HCT116 (cell line): Measurements from ENCODE around the gene POC1A. TPM values are rescaled to one million over a fixed set of nuclear protein-coding genes. Genes with fewer than 3 reads are reported as not detected.

ENCODE experiments used
- ATAC-seq: fragments of 200-7000 bp; cut with Tn5 transposase; 2 replicates; pipeline ENCODE4 v1.9.1; 2020; ENCODE audit warnings: mild to moderate bottlenecking, moderate library complexity
- BruUV-seq: library from RNA; stranded (reverse); fragments of 400-500 nt; replicated peaks from 2 replicates; lab custom pipeline; 2021; lab: Mats Ljungman, UMichigan
- CTCF ChIA-PET: fragments of 300-600 bp; sonication (Branson Sonifier 250); formaldehyde crosslinking; loops from one replicate; lab custom pipeline; 2021; ENCODE audit warnings: antibody characterized with exemption; lab: Charles Lee
- POLR2A ChIA-PET: fragments of 300-600, 350-600 bp; sonication (Branson Sonifier 250); formaldehyde crosslinking; loops from one replicate; lab custom pipeline; 2021; ENCODE audit warnings: antibody characterized with exemption; lab: Charles Lee
- RAD21 ChIA-PET, 2 experiments: fragments of 300-600 bp; sonication (Branson Sonifier 250); formaldehyde crosslinking; loops; one replicate each; lab custom pipeline; 2023; ENCODE audit warnings: low total read pairs in 2 of 2; ENCODE audit not compliant: uncharacterized antibody in 2 of 2, unreplicated experiment in 2 of 2, low non-redundant PET in 1 of 2; lab: Charles Lee
- DNase-seq: peaks from one replicate; pipeline ENCODE4 v3.0.0-alpha.2; 2010; ENCODE audit warnings: low read depth, low spot score
- H2AFZ ChIP-seq: fragments of 200-600 bp; shearing (Covaris generic), sonication (generic); 2 replicates; pipeline ENCODE4 v1.6.1; 2017; ENCODE audit warnings: low read depth, mixed run types, mixed read lengths, antibody characterized with exemption, low read length; ENCODE audit not compliant: poor library complexity, severe bottlenecking
- H3K27ac ChIP-seq: 2 replicates; pipeline ENCODE4 v1.5.1; 2012; ENCODE audit warnings: low read depth, low read length
- H3K27me3 ChIP-seq: fragments of 200-600 bp; sonication (generic); 2 replicates; pipeline ENCODE4 v1.6.1; 2016; ENCODE audit warnings: mixed run types, low read length, mixed read lengths; ENCODE audit not compliant: insufficient read depth
- H3K36me3 ChIP-seq, 2 experiments: fragments of 200-500 bp in 1 of 2; fragments of 200-600 bp in 1 of 2; sonication (Bioruptor generic) in 1 of 2; sonication (generic) in 1 of 2; 2 replicates each; pipeline versions ENCODE4 v1.5.1 to v1.6.1; 2014 to 2016; ENCODE audit warnings: low read length in 2 of 2, inconsistent platforms in 1 of 2, mixed read lengths in 1 of 2, mixed run types in 1 of 2; ENCODE audit not compliant: insufficient read depth in 2 of 2, control insufficient read depth in 1 of 2
- H3K4me1 ChIP-seq, 2 experiments: fragments of 200-600 bp in 1 of 2; sonication (generic) in 1 of 2; 2 replicates each; pipeline versions ENCODE4 v1.5.1 to v1.6.1; 2012 to 2017; ENCODE audit warnings: low read length in 2 of 2, inconsistent platforms in 1 of 2, mild to moderate bottlenecking in 1 of 2, mixed read lengths in 1 of 2, mixed run types in 1 of 2, moderate library complexity in 1 of 2; ENCODE audit not compliant: insufficient read depth in 2 of 2, control insufficient read depth in 1 of 2
- H3K4me2 ChIP-seq: fragments of 200-600 bp; sonication (generic); 2 replicates; pipeline ENCODE4 v1.6.1; 2017; ENCODE audit warnings: mixed run types, low read length, mixed read lengths
- H3K4me3 ChIP-seq, 2 experiments: fragments of 200-600 bp in 1 of 2; sonication (generic) in 1 of 2; replicated peaks in 1 of 2; 2 replicates each; pipeline ENCODE4 v1.5.1; 2011 to 2016; ENCODE audit warnings: low read length in 2 of 2, control low read depth in 1 of 2, low read depth in 1 of 2, mild to moderate bottlenecking in 1 of 2, mixed read lengths in 1 of 2, mixed run types in 1 of 2
- H3K79me2 ChIP-seq: fragments of 200-600 bp; sonication (generic); 2 replicates; pipeline ENCODE4 v1.6.1; 2017; ENCODE audit warnings: mild to moderate bottlenecking, mixed run types, low read length, moderate library complexity, mixed read lengths; ENCODE audit not compliant: insufficient read depth
- H3K9ac ChIP-seq: fragments of 200-600 bp; sonication (generic); 2 replicates; pipeline ENCODE4 v1.6.1; 2016; ENCODE audit warnings: low read length, mixed read lengths
- H3K9me2 ChIP-seq: fragments of 200-600 bp; sonication (generic), shearing (Covaris generic); 2 replicates; pipeline ENCODE4 v1.6.1; 2017; ENCODE audit warnings: mixed run types, mild to moderate bottlenecking, moderate library complexity; ENCODE audit not compliant: insufficient read depth
- H3K9me3 ChIP-seq, 2 experiments: fragments of 200-500 bp in 1 of 2; fragments of 200-600 bp in 1 of 2; sonication (Bioruptor generic) in 1 of 2; sonication (generic) in 1 of 2; 2 replicates each; pipeline ENCODE4 v1.6.1; 2014 to 2017; ENCODE audit warnings: low read length in 2 of 2, mixed read lengths in 2 of 2, inconsistent platforms in 1 of 2, low read depth in 1 of 2, mild to moderate bottlenecking in 1 of 2, mixed run types in 1 of 2, moderate library complexity in 1 of 2; ENCODE audit not compliant: control insufficient read depth in 1 of 2, insufficient read depth in 1 of 2
- H4K20me1 ChIP-seq: fragments of 200-600 bp; sonication (generic), shearing (Covaris generic); 2 replicates; pipeline ENCODE4 v1.6.1; 2017; ENCODE audit warnings: mixed run types, mild to moderate bottlenecking, moderate library complexity; ENCODE audit not compliant: insufficient read depth
- ELF1 ChIP-seq: IDR thresholded peaks from 2 replicates; pipeline ENCODE4 v1.6.1; 2012; ENCODE audit warnings: low read depth, borderline replicate concordance
- EZH2 ChIP-seq: fragments of 200-600 bp; sonication (generic); IDR thresholded peaks from 2 replicates; pipeline ENCODE4 v1.6.1; 2017; ENCODE audit warnings: antibody characterized with exemption, mixed run types
- EZH2phosphoT487 ChIP-seq: fragments of 200-600 bp; IDR thresholded peaks from 2 replicates; pipeline ENCODE4 v1.6.1; 2018; ENCODE audit warnings: antibody characterized with exemption, borderline replicate concordance
- FOSL1 ChIP-seq: IDR thresholded peaks from 2 replicates; pipeline ENCODE4 v1.6.1; 2012; ENCODE audit warnings: low read depth
- POLR2A ChIP-seq: IDR thresholded peaks from 2 replicates; pipeline ENCODE4 v1.7.0; 2011; ENCODE audit warnings: borderline replicate concordance; ENCODE audit not compliant: insufficient read depth, insufficient read length; ENCODE audit errors: extremely low read depth
- POLR2AphosphoS5 ChIP-seq: IDR thresholded peaks from 2 replicates; pipeline ENCODE4 v1.6.1; 2011; ENCODE audit warnings: mild to moderate bottlenecking, low read depth, low read length, moderate library complexity
- SP1 ChIP-seq: IDR thresholded peaks from 2 replicates; pipeline ENCODE4 v1.6.1; 2012; ENCODE audit warnings: low read depth
- SRF ChIP-seq: IDR thresholded peaks from 2 replicates; pipeline ENCODE4 v1.6.1; 2012; ENCODE audit warnings: low read depth
- TCF7L2 ChIP-seq: IDR thresholded peaks from 2 replicates; pipeline ENCODE4 v1.7.0; 2011; ENCODE audit warnings: borderline replicate concordance, inconsistent platforms; ENCODE audit not compliant: insufficient read depth, insufficient read length; ENCODE audit errors: extremely low read depth
- YY1 ChIP-seq: IDR thresholded peaks from 2 replicates; pipeline ENCODE4 v1.6.1; 2011; ENCODE audit warnings: low read length, low read depth, moderate library complexity, mild to moderate bottlenecking; ENCODE audit not compliant: insufficient replicate concordance; ENCODE audit errors: extremely low read depth
- intact Hi-C: fragments of 100-400 bp; cut with micrococcal nuclease; formaldehyde crosslinking; loops from 2 replicates; pipeline ENCODE4 v1.10.0; 2022
- total RNA-seq: library from RNA; stranded (reverse); gene quantifications from one replicate; pipeline ENCODE4 v1.2.1, GENCODE V29; 2021; ENCODE audit not compliant: unreplicated experiment
- TF ChIP-seq, protein P1 (sequence below): IDR thresholded peaks from 2 replicates; pipeline ENCODE4 v1.6.1; 2012; ENCODE audit warnings: low read depth
- TF ChIP-seq, protein P2 (sequence below): IDR thresholded peaks from 2 replicates; pipeline ENCODE4 v1.6.1; 2012

POC1A gene
- total RNA-seq, 1 experiment from 2014 or later = 34.0 TPM

DNA sequence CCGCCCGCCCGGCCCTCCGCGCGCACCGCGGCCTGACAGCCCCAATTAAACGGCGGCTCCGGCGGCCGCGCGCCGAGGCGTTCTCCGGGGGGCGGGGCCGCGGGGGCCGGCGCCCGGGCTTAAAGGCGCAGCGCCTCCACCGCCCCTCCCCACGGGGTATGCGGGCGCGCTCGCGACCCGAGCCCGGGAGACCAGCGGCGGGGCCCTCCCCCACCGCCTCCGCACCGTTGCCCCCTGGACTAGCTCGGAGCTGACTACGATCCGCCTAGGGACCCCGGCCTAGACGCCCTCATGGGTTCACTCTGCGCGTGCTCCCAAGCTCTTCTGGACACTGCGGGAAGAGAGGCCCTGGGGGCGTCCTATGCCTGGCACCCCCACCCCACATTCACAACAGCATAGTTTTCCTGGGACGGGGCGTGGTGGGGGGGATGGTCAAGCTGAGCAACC lies 97.7 kb downstream of the POC1A start, which contains the start of gene DUSP7:
DUSP7 (minus strand) TSS at position 51 of the 447 bp plus-strand sequence. CDS start 205 bp downstream, outside the sequence.
- Histone ChIP-seq H3K9me2 (no peaks in the 10 kb centered on the region), H3K27ac (peak within 1 kb of the TSS; percentile 83), H3K36me3 (peaks cover 6 to 24% of the 10 kb centered on the region in 2 experiments; a peak in 2 of 4 replicates), H2AFZ (no peak within 1 kb of the TSS), H3K9ac (peak within 1 kb of the TSS; percentile 99), H3K27me3 (no peaks in the 10 kb centered on the region), H3K4me1 (peaks cover 26 to 43% of the 10 kb centered on the region in 2 experiments), H3K9me3 (no peaks in the 10 kb centered on the region), H3K79me2 (peaks cover 44% of the 10 kb centered on the region), H3K4me2 (peak within 1 kb of the TSS; percentile 100), H4K20me1 (no peaks in the 10 kb centered on the region), H3K4me3 (peak within 1 kb of the TSS; percentile 85 to 98)
- intact Hi-C loops = loop anchor here (2.0 kb wide), 1 partner anchor 56 kb away; no protein-coding TSS in a partner anchor
- ChIA-PET RAD21 (interaction anchor here (0.5 to 1.1 kb wide), 5 partner anchors 9 to 470 kb away, joined by 3 to 4 read pairs (median 3); partner anchors contain the start of gene POC1A (in 1 of the 2)), CTCF (interaction anchor here (0.8 to 1.9 kb wide), 9 partner anchors 45 to 1810 kb away, joined by 3 to 6 read pairs (median 3); partner anchors contain the start of gene ABHD14B), POLR2A (interaction anchor here (0.9 to 2.0 kb wide), 9 partner anchors 10 to 480 kb away, joined by 3 to 10 read pairs (median 5); partner anchors contain the start of genes POC1A, RPL29 and UQCC5)
- TF ChIP-seq YY1 = peak; percentile 9
- TF ChIP-seq FOSL1 = no peak
- TF ChIP-seq, protein P1, sequence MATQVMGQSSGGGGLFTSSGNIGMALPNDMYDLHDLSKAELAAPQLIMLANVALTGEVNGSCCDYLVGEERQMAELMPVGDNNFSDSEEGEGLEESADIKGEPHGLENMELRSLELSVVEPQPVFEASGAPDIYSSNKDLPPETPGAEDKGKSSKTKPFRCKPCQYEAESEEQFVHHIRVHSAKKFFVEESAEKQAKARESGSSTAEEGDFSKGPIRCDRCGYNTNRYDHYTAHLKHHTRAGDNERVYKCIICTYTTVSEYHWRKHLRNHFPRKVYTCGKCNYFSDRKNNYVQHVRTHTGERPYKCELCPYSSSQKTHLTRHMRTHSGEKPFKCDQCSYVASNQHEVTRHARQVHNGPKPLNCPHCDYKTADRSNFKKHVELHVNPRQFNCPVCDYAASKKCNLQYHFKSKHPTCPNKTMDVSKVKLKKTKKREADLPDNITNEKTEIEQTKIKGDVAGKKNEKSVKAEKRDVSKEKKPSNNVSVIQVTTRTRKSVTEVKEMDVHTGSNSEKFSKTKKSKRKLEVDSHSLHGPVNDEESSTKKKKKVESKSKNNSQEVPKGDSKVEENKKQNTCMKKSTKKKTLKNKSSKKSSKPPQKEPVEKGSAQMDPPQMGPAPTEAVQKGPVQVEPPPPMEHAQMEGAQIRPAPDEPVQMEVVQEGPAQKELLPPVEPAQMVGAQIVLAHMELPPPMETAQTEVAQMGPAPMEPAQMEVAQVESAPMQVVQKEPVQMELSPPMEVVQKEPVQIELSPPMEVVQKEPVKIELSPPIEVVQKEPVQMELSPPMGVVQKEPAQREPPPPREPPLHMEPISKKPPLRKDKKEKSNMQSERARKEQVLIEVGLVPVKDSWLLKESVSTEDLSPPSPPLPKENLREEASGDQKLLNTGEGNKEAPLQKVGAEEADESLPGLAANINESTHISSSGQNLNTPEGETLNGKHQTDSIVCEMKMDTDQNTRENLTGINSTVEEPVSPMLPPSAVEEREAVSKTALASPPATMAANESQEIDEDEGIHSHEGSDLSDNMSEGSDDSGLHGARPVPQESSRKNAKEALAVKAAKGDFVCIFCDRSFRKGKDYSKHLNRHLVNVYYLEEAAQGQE = no peak
- TF ChIP-seq, protein P2, sequence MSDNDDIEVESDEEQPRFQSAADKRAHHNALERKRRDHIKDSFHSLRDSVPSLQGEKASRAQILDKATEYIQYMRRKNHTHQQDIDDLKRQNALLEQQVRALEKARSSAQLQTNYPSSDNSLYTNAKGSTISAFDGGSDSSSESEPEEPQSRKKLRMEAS = no peak
- TF ChIP-seq EZH2 = no peak
- TF ChIP-seq SRF = no peak
- no peak for TF ChIP-seq TCF7L2
- no peak for TF ChIP-seq ELF1
- no peak for TF ChIP-seq SP1
- no peak for TF ChIP-seq POLR2A
- TF ChIP-seq POLR2AphosphoS5 = peak; percentile 23; the same call in 1 of the 2 replicates
- TF ChIP-seq EZH2phosphoT487 = no peak
- DNase-seq (no peak), ATAC-seq (peak; percentile 39)
- no TSS peak for BruUV-seq
